Measurements from ENCODE around the gene URB1.

DNA sequence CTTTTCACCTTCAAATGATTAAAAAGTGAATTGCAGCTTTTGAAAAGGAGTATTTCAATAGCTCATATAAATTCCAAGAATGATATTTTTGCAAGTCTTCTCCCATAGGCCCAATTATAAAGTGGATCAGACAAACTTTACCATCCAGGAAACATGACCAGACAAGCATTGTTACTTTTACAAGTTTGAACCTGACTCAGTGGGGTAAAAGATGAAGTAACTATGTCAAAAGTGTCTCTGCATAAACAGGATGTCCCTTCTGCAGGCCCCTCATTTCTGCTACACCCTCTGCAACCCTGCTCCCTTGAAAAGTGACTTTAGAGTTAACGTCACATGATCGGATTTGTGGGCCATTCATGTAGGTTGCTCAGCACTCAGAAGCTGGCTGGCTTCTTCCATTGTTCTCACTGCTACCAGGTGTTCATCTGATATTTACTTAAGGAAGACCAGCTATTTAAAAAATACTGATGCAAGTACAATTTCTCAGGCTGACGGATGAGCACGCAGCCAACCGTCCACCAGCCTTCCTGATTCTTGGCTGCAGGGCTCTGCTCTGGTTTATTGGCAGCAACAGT is 32.3 kb downstream of the URB1 start:
- TF ChIP-seq, protein P1, sequence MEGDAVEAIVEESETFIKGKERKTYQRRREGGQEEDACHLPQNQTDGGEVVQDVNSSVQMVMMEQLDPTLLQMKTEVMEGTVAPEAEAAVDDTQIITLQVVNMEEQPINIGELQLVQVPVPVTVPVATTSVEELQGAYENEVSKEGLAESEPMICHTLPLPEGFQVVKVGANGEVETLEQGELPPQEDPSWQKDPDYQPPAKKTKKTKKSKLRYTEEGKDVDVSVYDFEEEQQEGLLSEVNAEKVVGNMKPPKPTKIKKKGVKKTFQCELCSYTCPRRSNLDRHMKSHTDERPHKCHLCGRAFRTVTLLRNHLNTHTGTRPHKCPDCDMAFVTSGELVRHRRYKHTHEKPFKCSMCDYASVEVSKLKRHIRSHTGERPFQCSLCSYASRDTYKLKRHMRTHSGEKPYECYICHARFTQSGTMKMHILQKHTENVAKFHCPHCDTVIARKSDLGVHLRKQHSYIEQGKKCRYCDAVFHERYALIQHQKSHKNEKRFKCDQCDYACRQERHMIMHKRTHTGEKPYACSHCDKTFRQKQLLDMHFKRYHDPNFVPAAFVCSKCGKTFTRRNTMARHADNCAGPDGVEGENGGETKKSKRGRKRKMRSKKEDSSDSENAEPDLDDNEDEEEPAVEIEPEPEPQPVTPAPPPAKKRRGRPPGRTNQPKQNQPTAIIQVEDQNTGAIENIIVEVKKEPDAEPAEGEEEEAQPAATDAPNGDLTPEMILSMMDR (IDR thresholded peaks at IDR 0.05; ENCODE audit: low read length): no peak
- no peak for TF ChIP-seq EZH2 (IDR thresholded peaks at IDR 0.05; ENCODE audit: borderline replicate concordance, low read length)
